CD4-positive, alpha-beta T cell treated with Interleukin-10 for 1 hour (primary cell): Measurements from ENCODE around the gene ACTL9.

Experiments used
- DNase-seq: peaks from one replicate; pipeline ENCODE4 v3.0.0-alpha.2; 2020

Gene ACTL9

DNA sequence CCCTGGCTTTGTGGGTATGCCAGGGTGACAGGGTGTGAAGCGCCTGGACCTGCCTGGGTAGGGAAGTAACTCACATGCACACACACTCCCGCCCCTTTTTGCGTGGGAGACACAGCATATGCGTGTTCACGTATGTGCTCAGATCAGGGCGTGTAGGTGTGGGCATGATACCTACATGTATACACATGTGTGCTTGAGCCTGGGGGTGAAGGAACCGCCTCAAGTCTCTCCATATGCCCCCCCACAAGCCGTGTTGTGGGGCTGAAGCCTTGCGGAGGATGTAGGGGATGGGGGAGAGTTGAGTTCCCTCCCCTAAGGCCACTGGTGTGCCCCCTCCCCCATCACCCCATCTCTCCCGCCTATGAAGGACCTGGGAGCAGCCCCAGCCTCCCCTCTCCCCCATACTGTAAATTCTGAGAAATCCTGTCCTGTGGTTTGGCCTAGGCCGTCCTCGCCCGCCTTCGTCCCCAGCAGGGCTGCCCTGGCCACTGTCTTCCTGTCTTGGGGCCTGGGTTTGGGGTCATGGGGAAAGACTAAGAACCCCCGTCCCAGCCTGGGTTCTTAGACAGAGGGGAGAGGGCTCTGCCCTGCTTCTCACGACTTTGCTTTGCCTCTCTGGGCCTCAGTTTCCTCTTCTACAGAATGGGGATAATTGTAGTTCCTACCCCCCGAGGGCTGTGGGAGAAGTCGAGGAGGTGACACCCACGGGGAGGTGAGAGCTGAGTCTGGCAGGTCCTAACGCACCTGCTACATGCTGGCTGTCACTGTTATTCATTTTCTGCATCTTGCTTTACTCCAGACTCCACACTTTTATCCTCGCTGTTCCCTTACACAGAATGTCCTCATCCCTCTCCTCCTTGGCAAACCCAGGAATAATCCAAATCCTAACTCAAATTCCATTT lies 14.3 kb downstream of the ACTL9 start:
- DNase-seq, result no peak

- no peak for DNase-seq
These were observed 15.7 kb downstream of the ACTL9 start for GRCh38 chr19:8682931-8683330.

GRCh38 chr19:8682472-8682871 lies 16.1 kb downstream of the ACTL9 start:
- no peak for DNase-seq

DNA sequence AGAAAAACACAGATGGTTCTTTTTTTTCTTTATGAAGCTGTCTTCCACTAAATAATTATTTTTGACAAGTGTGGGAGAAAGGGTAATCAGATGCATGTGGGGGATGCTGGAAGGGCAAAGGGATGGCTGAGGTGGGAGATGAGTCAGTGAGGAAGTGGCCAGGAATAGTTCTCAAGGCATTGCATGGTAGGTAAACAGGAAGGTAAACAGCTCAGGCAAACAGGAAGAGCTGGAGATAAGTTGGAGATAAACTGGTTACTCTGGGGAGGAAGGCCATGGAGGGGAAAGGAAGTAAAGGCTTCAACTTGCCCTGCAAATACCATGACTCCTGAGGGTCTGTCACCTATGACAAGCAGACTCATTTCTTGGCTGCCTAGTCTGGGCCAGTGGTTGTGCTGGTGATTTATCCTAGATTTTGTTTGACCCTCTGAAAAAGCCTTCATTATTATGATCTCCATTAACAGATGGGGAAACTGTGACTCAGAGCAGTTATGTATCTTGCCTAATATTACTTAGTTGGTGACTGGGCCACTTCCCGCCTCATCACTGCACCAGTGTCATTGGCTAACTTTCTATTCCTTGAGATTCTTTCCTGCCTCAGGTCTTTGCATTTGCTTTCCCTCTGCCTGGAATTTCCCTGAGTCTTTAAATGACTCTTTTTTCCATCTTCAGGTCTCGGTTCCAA lies 17.1 kb downstream of the ACTL9 start:
- no peak for DNase-seq

- DNase-seq, result no peak
These were observed 17.8 kb downstream of the ACTL9 start for GRCh38 chr19:8680676-8681344.

- no peak for DNase-seq
These were observed 20.3 kb downstream of the ACTL9 start for GRCh38 chr19:8678244-8678807.

- DNase-seq, result no peak
These were observed 23.5 kb downstream of the ACTL9 start for GRCh38 chr19:8675066-8675465.

DNA sequence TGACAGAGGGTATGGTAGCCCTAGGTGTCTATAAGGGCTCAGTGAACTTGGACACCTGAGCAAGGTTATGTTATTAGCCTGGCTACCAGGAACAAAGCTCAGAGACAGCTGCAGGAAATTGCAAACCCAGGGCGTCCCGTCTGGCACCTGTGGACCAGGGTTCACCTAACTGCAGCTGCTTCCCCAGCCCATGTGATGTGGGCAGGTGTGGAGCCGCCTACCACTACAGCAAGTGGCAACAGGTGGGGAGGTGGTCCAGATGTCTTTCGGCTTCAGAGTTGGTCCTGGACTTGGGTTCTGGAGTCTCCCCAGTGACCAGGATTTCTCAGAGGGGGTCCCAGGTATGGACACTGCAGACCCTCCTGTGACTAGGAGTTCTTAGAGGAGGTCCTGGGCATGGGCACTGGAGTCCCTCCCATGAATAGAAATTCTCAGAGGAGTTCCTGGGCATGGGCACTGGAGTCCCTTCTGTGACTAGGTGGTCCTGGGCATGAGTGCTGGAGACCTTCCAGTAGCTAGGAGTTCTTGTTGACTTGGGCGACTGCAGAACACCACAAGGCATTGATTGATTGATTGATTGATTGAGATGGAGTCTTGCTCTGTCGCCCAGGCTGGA lies 25.2 kb downstream of the ACTL9 start:
- DNase-seq, result no peak

DNA sequence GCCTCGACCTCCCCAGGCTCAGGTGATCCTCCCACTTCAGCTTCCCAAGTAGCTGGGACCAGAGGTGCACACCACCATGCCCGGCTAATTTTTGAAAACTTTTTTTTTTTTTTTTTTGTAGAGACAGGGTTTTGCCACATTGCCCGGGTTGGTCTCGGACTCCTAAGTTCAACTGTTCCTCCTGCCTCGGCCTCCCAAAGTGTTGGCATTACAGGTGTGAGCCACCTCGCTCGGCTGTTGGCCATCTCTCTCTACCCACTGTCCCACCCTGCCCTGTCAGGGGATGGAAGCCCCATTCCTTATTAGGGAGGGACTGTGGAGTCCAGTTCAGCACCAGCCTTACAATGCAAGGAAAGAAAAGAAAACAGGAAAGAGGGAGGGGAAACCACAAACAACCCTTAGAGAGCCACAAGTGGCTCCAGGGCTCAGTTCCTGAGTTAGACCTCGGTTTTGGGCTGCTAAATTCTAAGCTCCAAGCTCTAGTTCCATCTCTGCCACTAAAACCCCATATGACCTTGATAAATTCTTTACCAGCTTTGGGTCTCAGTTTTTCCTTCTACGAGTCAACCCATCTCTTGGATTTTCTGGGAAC lies 31.7 kb downstream of the ACTL9 start:
- no peak for DNase-seq

DNA sequence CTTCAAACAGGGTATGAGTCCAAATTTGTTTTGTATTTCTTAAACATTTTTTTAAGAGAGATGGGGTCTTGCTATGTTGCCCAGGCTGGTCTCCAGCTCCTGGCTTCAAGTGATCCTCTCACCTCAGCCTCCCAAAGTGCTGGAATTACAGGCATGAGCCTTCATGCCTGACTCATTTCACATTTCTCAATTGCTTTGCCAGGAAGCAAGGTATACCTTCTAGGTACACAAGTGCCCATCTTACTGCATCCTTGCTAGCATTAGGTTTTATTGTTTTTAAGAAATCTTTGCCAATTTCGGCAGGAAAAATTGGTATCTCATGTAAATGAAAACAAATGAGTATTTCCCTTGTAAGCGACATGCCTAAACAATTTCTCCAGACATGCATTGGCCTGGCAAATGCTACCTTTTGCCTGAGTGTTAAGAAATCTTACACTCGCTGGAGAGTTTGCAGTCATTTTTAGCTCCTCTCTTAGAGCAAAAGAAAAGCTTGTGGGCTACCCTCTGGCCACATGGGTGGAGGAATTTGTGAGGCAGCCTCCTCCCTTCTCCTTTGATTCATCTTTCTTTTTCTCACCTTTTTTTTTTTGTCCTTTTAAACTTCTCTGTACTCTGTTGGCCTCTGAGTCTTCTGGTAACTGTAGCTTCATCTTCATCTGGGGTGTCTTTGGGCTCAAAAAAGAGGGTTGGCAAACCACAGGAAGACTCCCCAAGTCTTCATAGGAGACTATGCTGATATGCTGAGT lies 33.0 kb downstream of the ACTL9 start:
- no peak for DNase-seq

- no peak for DNase-seq
These were observed 33.9 kb downstream of the ACTL9 start for GRCh38 chr19:8664671-8665057.

DNA sequence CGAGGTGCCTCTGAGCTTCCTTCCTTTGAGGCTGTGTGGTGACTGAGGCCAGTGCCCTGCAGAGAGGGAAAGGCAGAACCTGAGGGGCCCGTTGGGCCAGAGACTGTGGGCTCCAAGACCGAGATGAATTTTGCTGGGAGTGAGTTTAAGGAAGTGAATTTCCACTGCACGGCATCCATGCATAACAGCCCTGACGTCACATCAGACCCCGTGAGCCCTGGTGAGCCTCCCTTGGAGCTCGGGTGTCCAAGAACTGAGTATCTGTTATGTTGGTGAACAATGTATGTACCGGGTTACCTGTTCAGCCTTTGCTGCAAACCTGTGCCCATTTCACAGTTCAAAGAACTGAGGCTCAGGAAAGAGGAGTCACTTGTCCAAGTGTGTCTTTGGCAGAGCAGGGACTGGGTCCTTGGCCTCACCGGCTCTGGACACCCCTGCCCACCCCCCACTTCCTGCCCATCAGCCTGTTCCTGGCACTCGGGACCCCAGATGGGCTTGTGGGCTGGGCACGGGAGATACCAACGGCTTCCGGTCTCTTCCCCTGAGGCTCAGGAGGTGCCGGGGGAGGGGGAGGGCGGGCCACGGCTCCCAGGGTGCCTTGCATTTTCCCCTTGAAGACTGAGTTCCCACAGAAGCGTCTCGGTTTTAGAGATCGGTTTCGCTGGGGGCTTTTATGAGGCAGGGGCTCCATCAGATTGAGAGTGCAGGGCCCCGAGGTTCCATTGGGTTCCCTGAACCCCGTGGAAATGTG lies 34.5 kb downstream of the ACTL9 start:
- peak; percentile 45 for DNase-seq

GRCh38 chr19:8662263-8662662 lies 36.3 kb downstream of the ACTL9 start:
- no peak for DNase-seq

DNA sequence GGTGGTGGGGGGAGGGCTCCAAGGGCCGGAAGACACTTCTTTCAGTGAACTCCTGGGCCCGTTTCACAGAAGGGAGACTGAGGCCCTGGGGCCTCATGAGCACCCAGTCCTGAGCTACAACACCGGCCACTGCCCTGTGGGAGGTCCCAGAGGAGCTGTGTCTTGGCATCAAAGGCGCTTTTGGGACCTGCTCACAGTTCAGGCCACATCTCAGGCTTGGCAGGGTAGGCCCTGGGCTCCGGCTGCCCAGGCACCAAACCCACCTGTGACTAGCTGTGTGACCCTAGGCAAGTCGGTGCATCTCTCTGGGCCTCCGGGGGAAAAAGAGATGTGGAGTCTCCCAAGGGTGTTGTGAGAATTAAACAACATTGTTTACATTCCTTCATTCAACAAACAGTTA lies 38.7 kb downstream of the ACTL9 start:
- DNase-seq, result no peak

DNA sequence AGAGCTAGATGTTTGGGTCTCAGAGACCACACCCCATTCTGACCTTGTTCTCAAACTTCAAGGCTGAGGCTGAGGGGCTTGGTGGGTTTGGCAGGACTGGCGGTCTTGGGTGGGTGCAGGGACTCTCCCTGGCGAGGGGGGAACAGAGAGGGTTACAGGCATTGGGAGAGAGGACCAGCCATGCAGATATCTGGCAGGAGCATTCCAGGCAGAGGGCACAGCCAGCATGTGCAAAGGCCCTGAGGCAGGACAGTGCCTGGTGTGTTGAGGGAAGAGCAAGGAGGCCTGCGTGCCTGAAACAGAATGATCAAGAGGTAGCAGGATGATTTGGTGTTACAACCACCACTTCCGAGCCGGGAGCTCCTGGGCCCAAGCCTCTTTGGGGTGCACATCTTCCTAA lies 40.7 kb downstream of the ACTL9 start:
- no peak for DNase-seq

- peak; percentile 39 for DNase-seq
These were observed 43.3 kb downstream of the ACTL9 start for GRCh38 chr19:8655340-8655709.

- DNase-seq, result peak; percentile 68
These were observed 43.8 kb downstream of the ACTL9 start for GRCh38 chr19:8654591-8655339.

DNA sequence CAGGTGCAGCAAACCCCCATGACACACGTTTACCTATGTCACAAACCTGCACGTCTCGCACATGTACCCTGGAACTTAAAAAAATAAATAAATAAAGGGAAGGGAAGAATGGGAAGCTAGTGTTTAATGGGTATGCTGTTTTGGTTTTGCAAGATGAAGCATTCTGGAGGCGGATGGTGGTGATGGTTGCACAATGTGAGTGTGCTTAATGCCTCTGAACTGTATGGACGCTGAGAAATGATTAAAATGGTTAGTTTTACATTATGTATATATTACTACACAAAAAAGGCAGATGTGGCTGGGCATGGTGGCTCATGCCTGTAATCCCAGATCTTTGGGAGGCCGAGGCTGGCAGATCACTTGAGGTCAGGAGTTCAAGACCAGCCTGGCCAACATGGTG lies 50.4 kb downstream of the ACTL9 start:
- no peak for DNase-seq
